ENCODE measurements around the gene OR2A14. TPM values are rescaled to one million over a fixed set of nuclear protein-coding genes. Genes with fewer than 3 reads are reported as not detected.

Gene OR2A14
- total RNA-seq, 4 donors from 2014 or later, result not detected

GRCh38 chr7:144090667-144091066 is 32.3 kb upstream of the OR2A14 start:
- TF ChIP-seq EP300 (IDR thresholded peaks at IDR 0.05) (no peak), POLR2A (IDR thresholded peaks at IDR 0.05) (no peak), CTCF (IDR thresholded peaks at IDR 0.05) (no peak), POLR2AphosphoS5 (IDR thresholded peaks at IDR 0.05) (no peak)

DNA sequence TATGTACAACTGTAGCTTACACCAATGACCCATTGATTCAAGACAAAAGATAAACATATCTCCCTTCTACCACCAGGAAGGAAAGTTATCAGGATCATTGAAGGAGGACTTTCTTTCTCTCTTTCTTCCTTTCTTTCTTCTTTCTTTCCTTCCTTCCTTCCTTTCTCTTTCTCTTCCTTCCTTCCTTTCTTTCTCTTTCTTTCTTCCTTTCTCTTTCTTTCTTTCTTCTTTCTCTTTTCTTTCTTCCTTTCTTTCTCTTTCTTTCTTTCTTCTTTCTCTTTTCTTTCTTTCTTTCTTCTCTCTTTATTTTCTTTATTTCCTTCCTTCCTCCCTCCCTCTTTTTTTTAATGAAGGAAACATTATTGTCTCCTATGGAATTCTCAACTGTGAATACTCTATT is 24.2 kb upstream of the OR2A14 start:
- Histone ChIP-seq H3K27me3 (no peaks in the 10 kb centered on the region), H3K4me3 (no peak overlapping the region), H3K9me3 (no peaks in the 10 kb centered on the region), H3K4me1 (no peaks in the 10 kb centered on the region), H3K36me3 (no peaks in the 10 kb centered on the region), H3K27ac (no peak overlapping the region)
- TF ChIP-seq CTCF (IDR thresholded peaks at IDR 0.05) (no peak), EP300 (IDR thresholded peaks at IDR 0.05) (no peak), POLR2A (IDR thresholded peaks at IDR 0.05) (no peak), POLR2AphosphoS5 (IDR thresholded peaks at IDR 0.05) (no peak)
- no peak for ATAC-seq

More at GRCh38 chr7:144090667-144091066, 32.3 kb upstream of the OR2A14 start:
- Histone ChIP-seq H3K27me3 (no peaks in the 10 kb centered on the region), H3K27ac (no peak overlapping the region), H3K4me3 (no peak overlapping the region), H3K36me3 (no peaks in the 10 kb centered on the region), H3K9me3 (peaks cover 0 to 8% (median 0%) of the 10 kb centered on the region in 3 donors), H3K4me1 (no peaks in the 10 kb centered on the region)
- WGBS, 2 donors (ENCODE audit: low coverage in 1 of 2), result 69 to 85% methylated on average over 3 of the region's 3 CpGs
- ATAC-seq, result no peak

DNA sequence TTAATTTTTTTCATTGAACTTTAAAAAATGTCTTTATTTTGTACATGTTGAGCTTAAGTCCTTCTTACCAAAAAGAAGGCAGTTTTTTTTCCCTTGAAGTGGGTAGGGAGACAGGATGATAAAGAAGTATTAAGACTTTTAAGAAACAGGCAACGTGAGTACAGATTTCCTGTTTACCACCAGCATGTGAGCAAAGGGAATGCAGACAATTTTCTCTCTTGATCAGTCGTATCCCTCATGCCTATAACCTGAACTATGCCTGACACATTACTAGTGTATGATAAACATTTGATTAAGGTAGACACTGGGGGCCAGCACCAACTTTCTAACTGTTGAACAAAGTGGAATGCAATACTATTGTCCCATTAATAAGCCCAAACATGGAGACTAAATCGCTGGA is 22.4 kb upstream of the OR2A14 start:
- WGBS, 2 donors (ENCODE audit: low coverage in 1 of 2), result 40 to 55% methylated on average over 3 of the region's 3 CpGs
- no peak for ATAC-seq
- H3K27me3 ChIP-seq, result no peaks in the 10 kb centered on the region
- H3K36me3 ChIP-seq, result no peaks in the 10 kb centered on the region
- H3K27ac ChIP-seq, result no peak overlapping the region
- TF ChIP-seq EP300 (IDR thresholded peaks at IDR 0.05) (no peak), POLR2A (IDR thresholded peaks at IDR 0.05) (no peak)
- H3K4me3 ChIP-seq, result no peak overlapping the region
- no peaks in the 10 kb centered on the region for H3K9me3 ChIP-seq
- no peaks in the 10 kb centered on the region for H3K4me1 ChIP-seq

DNA sequence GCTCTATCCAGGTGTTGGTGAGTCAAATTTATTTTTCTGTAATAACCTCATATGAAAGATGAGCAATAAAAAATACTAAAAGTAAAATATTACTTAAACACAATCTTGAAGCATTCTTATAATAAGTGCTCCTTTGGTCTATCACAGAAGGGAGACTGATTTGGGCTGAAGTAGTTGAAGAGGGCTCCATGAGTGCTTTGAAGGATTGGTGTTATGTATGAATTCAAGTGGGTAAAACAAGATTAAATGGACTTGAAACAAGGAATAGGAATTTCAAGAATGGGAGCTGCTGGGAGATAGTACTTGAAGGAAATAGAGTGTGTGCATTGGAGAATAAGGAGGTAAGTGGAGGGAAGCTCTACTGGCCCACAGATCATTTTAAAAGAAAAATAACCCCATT is 20.9 kb upstream of the OR2A14 start:
- Histone ChIP-seq H3K4me1 (no peaks in the 10 kb centered on the region), H3K4me3 (no peak overlapping the region), H3K27ac (no peak overlapping the region), H3K36me3 (no peaks in the 10 kb centered on the region), H3K27me3 (no peaks in the 10 kb centered on the region), H3K9me3 (no peaks in the 10 kb centered on the region)
- TF ChIP-seq EP300 (IDR thresholded peaks at IDR 0.05), result no peak
- TF ChIP-seq POLR2A (IDR thresholded peaks at IDR 0.05), result no peak
- no peak for ATAC-seq

GRCh38 chr7:144105211-144105610 is 17.8 kb upstream of the OR2A14 start:
- no peak for TF ChIP-seq POLR2AphosphoS5 (IDR thresholded peaks at IDR 0.05)
- TF ChIP-seq CTCF (IDR thresholded peaks at IDR 0.05), result no peak
- no peak for TF ChIP-seq EP300 (IDR thresholded peaks at IDR 0.05)
- TF ChIP-seq POLR2A (IDR thresholded peaks at IDR 0.05), result no peak
- Histone ChIP-seq H3K9me3 (no peaks in the 10 kb centered on the region), H3K27me3 (no peaks in the 10 kb centered on the region), H3K4me3 (no peak overlapping the region), H3K36me3 (no peaks in the 10 kb centered on the region), H3K4me1 (no peaks in the 10 kb centered on the region), H3K27ac (no peak overlapping the region)
- ATAC-seq, result no peak

DNA sequence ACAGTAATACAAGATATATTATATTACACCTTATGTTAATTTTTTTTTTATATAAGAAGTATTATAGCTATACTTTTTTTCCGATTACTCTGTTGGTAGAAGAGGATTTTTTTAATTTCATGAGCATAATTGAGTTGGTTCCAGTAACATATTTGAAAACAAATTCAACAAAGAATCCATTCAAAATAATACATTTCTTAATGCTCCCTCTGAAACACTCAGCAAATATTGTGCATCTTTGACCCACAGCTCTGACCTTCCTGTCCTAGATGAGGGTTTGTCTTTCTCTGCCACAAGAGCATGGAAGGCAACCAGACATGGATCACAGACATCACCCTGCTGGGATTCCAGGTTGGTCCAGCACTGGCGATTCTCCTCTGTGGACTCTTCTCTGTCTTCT is 13.7 kb upstream of the OR2A14 start, which contains the start of gene OR2A2:
TSS of gene OR2A2 (plus strand) at position 301 of the 400 bp plus-strand sequence. CDS start at position 301, 0 bp downstream.
- no peak for TF ChIP-seq CTCF (IDR thresholded peaks at IDR 0.05)
- no peak for TF ChIP-seq POLR2AphosphoS5 (IDR thresholded peaks at IDR 0.05)
- no peak for TF ChIP-seq EP300 (IDR thresholded peaks at IDR 0.05)
- no peak for TF ChIP-seq POLR2A (IDR thresholded peaks at IDR 0.05)
- Histone ChIP-seq H3K27me3 (no peaks in the 10 kb centered on the region), H3K36me3 (no peaks in the 10 kb centered on the region), H3K27ac (no peak within 1 kb of the TSS), H3K9me3 (no peaks in the 10 kb centered on the region), H3K4me3 (no peak within 1 kb of the TSS), H3K4me1 (no peaks in the 10 kb centered on the region)
- ATAC-seq, result no peak
- whole genome bisulfite sequencing, 2 donors (ENCODE audit: low coverage in 1 of 2), result 86 to 95% methylated on average over 2 of the region's 2 CpGs

Data from gastroesophageal sphincter (tissue), 4 donors.